T1000 (cell line): ENCODE measurements around the gene ARHGAP31.
"Not testable (repeated sequence)": the region's sequence is repeated elsewhere in the genome, so short reads cannot be mapped to it uniquely, and the experiment has no call there.

Experiments used
- DNase-seq: peaks from one replicate; lab custom pipeline; 2025; ENCODE audit warnings: mixed read lengths; lab: John Stamatoyannopoulos, UW

Gene ARHGAP31

DNA sequence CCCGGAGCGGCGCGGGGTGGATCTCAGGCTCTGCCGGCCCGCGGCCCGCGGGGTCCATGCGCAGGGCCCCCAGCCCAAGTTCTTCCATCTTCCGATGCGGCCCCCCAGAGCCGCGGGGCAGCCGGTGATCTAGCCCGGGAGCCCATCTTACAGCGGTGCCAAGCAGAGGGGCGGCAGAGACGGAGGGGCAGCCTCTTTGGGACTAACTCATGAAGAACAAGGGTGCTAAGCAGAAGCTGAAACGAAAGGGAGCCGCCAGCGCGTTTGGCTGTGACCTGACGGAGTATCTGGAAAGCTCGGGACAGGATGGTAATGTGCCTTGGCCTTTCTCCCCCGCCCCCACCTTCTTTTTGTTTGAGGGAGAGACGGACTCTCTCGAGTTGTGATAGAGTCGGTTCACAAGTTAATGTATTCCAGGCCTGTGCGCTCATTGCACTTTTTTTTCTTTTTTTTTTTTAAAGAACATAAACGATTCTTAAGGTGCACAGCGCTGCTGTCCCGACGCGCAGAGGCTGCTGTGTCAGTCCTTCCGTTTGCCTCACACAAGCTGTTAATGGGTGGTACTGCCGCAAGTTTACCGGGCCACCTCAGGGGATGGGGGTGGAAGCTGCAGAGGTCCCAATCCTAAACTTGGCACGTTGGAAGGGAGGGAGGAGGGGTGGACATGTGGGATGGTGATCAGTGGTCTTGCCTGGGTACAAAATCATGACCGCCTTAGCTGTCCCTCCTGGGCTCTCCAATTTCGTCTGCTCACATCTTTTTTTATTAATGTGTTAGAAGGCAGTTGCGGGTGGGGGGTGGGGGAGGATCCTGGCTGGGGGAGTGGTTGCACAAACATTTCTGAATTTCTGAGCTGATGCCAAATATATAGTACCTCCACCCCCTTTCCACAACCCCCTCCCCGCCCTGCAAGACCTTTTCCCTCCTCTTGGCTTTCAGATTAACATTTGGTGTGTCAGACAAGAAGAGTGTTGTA lies 801 bp downstream of the ARHGAP31 start:
- DNase-seq, result no peak

DNA sequence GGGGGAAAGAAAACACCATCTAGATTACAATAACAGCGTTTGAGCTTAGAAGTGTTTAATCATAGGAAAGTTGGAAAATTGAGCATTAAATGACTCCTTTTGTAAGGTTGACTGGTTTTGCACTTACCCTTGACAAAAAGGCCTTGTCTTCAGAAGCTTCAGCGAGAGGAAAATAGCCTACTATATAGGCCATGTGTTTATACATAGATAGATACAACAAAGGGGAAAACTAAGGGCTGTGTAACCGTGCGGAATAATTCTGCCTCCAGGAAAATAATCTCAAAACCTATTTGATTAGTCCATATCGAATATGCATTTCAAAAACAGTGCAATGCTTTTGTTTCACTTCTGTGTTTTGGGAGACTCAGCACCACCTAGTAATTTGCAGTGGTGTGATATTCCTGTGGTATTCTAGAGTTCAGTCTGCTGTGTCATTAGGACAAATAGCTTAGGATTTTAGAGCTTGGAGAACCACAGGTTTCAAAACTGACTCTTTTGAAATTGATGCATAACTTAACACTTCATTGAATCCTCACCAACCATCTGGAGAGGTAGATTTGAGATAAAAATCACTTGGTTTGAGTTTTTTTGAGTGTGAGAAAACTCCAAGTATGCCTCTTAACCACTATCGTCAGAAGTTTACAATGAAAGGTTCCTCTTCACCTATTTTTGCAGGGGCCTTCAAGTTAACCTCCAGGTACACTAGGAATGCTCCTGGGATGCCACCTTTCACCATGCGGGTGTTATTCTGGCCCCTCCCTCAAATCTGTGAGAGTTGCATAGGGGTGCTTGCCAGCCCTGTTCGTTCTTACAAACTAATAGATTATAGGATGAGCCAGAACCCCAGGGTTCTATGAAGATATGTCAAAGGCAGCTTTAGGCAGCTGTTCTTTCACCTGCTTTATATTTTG lies 1.9 kb downstream of the ARHGAP31 start:
- DNase-seq, result no peak

DNA sequence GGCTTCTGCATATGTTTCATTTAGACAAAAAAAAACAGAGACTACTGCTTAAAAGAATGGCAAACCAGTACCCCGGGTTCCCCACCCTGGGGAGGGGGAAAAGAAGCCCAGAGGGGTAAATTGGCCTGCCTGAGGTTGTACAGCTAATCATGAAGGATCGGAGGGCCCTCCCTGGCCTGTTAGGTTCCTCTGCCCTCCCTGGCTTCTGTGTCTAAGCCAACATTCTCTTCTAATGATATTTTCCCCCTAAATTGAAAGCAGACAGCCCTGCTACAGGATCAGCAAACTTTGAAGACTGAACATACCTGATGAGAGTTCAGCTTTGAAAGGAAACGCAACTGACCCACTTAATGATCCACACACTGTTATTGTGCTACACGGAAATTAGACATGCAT lies 2.5 kb downstream of the ARHGAP31 start:
- no peak for DNase-seq

DNA sequence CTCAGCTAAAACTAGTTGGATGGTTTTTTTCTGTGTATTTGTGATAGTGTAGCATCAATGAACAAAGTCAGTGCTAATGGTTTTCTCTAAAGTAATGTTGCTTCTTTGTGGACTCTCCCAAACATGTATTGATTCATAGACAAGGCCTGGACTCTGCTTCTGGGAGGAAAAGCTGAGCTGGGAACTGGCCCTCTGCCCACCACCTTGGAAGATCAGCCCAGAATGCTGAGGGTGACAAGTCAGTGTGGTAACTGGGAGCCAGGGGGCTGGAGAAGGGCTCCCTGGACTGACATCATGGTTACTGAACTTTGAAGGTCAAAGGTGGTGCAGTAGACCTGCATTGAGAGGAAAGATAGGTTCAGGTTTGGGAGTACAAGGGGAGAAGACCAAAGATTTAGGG lies 3.0 kb downstream of the ARHGAP31 start:
- DNase-seq, result no peak

DNA sequence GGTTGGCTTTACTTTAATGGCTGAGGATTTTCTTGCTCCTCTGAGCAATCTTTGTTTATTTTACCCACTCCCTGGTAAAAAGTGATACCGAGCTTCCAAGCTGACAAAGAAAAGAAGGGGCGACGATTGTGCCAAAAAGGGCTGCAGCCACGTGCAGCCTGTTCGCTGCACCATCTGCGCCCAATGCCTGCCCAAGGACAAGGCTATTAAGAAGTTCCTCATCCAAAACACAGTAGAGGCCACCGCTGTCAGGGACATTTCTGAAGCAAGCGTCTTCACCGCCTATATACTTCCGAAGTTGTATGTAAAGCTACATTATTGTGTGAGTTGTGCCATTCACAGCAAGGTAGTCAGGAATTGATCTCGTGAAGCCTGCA lies 4.4 kb downstream of the ARHGAP31 start:
- DNase-seq, result no peak

DNA sequence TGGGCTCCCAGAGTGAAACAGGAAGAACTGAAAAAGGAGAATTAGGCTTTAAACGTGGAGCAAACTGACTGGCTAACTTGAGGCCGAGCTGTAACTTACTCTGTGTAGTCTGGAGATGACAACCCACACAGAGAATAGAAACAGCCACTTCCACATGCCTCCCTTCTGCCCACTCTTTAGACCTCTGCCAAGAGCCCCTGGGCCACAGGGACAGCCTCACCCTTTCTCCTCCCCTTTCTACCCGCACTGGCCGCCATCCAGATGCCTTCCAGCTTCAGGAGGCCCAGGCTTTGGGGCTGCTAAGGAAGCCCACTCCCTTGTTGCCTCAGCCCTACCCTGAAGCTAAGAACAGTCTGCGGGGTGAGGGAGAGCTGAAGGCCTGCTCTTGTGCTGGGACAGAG lies 6.8 kb downstream of the ARHGAP31 start:
- DNase-seq, result no peak

DNA sequence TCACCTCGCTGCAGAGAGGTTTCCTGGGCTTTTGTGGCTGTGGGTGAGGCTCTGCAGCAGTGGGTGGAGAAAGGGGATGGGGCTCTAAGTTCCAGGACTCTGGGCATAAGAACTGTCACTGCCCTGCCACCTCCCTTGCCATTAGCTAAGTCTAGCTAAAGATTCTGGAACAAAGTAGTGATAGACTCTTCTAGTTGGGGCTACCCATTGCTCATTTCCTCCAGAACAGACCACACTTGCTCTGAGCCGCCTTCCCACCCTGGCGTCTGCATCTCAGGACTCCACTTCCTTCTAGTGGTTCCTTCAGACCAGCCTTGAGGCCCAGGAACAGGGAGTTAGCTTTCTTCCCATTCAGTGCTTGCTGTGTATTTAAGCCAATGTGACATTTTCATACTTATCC lies 7.5 kb downstream of the ARHGAP31 start:
- DNase-seq, result no peak

DNA sequence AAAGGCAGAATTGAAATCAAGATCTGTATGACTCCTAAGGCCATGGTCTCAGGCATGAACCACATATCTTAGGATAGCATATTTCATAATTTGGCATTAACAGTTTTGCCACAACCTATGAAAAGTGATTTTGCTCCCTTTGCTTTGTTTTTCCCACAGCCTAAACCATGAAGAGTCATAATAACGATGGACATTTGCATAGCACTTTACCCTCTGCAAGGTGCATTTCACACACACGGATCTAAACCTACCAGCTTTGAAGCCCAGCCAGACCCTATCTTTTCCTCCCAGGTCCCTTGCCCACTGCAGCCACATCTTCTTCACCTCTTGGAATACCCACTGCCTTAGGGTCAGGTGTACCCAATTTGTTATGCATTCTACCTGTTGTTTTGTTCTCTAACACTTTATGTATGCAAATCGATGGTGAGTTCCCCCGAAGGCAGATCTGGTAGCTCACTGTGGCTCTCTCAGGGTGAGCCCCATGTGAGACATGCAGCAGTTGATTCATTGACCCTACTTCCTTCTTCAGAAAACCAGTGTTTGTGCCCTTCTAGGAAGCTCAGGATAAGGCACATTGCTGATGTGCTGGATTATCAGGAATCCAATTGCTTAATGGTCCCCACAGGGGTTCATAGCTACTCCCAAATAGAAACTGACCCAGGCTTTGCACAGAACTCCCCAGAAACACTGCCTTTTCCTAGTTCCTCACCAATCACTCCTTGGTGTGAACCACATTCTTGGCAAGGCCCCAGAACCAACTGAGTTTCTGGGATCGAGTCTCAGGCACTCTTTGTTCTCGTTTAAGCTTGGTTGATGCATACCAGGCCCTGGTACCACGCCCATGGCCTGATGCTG lies 8.7 kb downstream of the ARHGAP31 start:
- no peak for DNase-seq

DNA sequence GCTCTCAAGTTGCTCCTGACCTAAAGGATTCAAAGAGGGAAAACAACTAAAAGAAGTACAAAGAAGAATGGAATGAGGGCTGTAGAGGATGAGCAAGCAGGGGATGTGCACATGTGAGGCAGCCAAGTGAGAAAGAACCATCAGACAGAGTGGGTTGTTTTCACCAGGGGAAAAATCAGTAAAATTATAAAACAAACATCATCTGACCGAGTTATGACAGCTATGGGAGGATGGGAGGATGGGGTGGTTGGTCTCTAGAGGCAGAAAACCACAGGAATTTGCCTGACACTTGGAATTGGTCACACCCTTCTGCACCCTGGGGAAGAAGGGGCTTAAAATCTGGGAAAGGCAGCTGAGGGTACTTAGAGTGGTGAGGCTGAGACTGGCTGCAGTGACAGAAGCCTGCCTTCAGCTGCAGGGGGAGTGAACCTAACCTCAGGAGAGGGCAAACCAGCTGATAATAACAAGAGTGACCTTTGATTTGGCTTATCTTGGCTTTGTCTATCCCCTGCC lies 10.1 kb downstream of the ARHGAP31 start:
- no peak for DNase-seq

DNA sequence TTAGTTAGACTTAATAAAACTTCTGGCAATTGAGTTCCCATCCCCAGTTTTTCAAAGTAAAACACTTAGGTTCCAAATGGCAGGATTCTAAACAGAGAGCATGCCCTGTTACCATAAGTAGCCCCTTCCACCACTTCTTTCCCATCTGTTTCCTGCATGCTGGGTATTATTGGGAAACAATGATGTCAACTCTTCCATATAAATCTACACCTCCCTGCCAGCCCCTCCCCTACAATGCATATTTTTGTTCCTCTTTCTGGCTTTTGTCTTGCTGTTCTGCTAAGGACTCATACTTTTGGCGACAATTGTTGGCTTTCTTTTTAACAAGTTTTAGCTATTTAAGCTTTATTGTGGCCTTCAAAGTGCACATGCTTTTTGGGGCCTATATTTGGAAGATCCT lies 11.1 kb downstream of the ARHGAP31 start:
- DNase-seq, result no peak

DNA sequence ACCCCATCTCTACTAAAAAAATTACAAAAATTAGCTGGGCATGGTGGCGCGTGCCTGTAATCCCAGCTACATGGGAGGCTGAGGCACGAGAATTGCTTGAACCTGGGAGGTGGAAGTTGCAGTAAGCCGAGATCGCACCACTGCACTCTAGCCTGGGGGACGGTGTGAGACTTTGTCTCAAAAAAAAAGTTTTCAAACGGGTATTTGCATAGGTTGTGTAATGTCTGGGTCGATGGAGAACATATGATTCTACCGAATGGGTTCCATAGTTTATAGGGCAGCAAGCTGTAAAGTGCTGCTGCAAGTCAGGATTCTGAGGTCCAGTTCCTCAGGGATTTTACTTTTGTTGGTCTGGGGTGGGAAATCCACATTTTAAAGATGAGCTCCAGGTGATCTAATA lies 12.2 kb downstream of the ARHGAP31 start:
- DNase-seq, result not testable (repeated sequence)

DNA sequence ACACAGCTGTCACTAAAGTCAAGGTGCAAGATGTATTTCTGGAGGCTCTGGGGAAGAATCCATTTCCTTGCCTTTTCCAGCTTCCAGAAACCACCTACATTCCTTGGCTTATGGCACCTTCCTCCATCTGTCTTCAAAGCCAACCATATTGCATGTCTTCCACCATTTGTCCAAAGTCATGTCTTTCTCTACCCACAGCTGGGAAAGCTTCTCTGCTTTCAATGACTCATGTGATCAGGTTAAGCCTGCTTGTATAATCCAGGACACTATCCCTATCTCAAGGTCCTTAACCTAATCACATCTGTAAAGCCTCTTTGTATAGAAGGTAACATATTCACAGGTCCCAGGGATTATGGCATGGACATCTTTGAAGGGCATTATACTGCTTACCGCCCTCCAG lies 14.2 kb downstream of the ARHGAP31 start:
- no peak for DNase-seq

DNA sequence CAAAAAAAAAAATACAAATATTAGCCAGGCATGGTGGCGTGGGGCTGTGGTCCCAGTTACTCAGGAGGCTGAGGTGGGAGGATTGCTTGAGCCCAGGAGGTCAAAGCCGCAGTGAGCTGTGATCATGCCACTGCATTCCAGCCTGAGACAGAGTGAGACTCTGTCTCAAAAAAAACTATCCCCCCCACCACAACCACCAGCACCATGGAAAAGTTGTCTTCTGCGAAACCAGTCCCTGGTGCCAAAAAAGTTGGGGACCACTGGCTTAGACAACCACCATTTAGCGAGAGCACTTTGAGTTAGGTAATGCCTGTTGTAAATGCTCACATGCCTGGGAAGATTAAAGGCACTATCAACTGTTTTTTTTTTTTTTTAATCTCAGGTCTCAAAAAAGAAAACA lies 15.4 kb downstream of the ARHGAP31 start:
- DNase-seq, result no peak

DNA sequence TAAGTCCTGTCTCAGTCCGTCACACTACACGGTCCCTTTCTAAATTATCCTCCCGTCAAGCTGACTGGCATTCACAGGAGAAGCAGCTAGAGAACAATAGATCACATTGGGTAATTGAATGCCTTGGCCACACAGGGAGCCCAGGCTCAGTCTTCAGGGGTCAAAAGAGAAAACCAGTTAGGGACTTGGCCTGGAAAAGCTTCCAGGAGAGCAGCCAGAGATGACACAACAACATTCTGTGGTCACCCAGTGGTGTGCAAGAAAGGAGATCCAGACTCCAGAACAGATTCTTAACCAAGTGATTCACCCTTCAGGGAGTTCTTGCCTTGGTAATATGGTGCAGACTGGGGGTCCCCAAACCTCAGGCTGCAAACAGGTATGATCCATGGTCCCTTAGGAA lies 15.9 kb downstream of the ARHGAP31 start:
- peak; percentile 61 for DNase-seq

DNA sequence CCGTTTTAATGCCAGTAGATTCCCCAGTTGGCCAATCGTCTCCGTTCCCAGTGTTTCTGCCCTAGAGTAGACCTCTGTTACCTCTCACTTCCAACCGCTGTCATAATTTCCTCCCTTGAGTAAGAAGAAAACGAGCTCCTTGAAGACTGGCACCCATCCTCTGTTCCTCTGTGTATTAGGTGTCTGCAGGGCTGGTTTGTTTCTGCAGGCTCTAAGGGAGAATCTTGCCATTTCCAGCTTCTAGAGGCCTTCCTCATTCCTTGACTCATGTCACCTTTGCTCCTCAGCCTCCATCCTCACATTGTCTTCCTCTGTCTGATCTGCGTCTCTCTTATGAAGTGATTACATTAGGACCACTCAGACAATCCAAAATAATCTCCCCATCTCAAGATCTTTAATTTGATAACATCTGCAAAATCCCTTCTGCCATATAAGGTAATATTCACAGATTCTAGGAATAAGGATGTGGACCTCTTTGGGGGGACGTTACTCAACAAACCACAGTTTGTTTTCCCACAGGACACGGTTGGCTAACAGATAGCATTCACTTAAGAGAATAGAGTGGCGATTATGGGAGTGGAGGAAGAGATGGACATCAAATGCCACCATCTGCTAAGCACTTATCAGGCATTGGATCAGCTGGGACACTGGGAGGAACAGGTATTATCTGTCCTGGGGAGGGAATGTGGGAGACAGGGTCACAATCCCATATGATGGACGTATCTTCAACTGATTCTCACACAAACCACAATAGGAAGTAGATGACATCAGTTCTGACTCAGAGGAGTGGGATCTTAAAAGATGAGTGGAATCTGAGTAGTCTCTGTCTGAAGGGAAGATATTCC lies 17.1 kb downstream of the ARHGAP31 start:
- DNase-seq, result peak; percentile 18

DNA sequence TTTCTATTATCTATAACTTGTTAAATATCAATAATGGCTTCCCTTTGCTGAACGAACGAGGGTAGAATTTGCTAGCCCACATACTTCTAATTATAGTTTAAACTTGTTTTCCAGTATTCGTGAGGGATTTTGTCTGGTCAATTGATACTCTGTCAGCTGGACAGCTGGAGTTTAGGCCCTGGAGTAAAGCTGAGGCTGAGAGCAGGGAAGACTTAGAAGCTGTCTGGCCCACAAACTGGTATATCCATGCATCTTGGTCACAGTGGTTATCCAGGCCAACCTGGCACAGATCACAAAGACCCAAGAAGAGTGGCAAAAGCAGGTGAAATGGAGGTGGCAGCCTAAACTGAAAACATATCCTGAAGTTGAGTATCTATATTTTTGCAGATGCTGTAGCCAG lies 19.3 kb downstream of the ARHGAP31 start:
- DNase-seq, result no peak

DNA sequence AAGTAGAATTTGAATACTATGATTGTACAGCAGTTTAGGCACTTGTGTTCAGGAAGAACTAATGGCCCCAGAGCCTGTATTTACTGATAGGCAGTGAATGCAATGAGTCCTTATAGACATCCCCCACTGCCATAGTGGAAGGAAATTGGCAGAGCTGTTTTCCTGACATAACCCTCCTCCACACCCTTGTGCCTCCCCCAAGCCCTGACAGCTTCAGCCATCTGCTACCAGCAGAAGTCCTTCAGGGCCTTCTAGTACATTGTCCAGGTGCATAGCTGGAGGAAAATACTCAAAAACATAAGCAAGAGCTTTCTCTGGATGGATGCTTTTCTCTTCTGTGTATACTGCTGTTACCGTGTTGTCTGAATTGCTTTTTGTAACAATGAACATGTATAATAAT lies 20.6 kb downstream of the ARHGAP31 start:
- DNase-seq, result no peak

DNA sequence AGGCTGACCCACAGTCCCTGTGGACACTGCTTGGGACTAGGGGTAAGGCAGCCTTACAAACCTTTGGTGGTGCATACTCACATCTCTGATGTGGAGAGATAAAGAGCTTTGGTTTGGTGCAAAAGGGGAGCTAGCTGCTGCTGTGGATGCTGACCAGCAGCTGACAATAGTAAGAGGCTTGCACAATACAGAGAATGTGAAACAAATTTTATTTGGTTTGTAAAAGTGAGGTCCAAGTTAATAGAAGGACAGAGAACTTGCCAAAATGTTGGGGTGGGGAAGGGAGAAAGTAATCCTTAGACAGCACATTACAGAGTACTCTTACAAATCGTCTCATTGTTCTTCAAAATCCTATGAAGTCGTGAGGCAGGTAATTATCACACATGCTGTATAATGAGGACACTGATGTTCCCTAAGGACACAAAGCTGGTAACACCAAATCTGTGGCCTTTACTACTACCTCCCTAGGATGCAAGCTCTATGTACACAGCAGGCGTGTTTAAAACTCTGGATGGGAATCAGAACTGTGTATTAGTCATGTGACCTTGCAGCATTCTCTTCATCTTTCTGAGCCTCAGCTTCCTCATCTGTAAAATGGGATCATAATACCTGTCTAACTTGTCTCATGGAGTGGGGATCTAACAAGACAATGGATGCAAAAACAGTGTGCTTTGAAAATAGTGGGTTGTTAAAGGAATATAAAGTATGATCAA lies 21.6 kb downstream of the ARHGAP31 start:
- no peak for DNase-seq

DNA sequence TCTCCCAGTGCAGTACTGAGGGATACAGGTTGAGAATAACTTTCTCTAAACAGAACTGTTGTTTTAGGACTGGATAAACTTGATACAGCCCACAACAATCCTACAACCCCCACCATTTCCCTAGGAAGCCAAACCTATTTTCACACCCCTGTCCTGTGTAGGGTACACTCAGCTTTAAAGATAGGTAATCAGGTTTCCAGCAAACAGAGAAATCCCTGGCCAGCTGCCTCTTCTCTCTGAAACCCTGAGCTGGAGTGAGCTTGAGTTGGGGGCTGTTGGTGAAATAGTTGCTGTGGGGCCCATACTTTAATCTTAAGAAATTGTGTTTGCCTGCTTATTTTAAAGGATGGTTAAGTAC lies 22.1 kb downstream of the ARHGAP31 start:
- no peak for DNase-seq

DNA sequence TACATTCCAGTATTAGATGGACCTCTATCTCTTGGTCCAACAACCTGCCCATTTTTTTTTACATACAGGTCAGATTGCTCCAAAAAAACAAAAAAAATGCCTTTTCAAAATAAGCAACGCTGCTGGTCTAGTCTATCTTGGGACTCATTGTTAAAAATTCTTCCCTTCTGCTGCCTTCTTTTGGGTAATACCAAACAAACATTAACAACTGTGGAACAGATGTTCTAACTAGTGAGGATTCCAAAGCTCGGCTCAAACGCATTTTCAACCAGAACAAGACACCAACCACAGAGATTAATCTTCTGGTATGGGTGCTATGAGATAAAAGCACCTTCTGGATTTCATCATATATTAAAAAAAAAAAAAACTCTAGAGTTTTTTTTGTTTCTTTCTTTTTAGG lies 24.7 kb downstream of the ARHGAP31 start:
- DNase-seq, result no peak
